Endothelial cell of umbilical vein (primary cell): ENCODE data around the gene LGR4. TPM values are rescaled to one million over a fixed set of nuclear protein-coding genes. Genes with fewer than 3 reads are reported as not detected.

Experiments used
- BruUV-seq: library from RNA; stranded (reverse); fragments of 400-500 nt; replicated peaks from 2 replicates; lab custom pipeline; 2021; lab: Mats Ljungman, UMichigan
- CTCF ChIA-PET: fragments of 300-600, 350-600 bp; sonication (Branson Sonifier 250); formaldehyde crosslinking; loops from one replicate; lab custom pipeline; 2021; ENCODE audit warnings: antibody characterized with exemption, inconsistent platforms; lab: Charles Lee
- POLR2A ChIA-PET: fragments of 300-600, 350-600 bp; sonication (Branson Sonifier 250); formaldehyde crosslinking; loops from one replicate; lab custom pipeline; 2021; ENCODE audit warnings: antibody characterized with exemption, inconsistent platforms; lab: Charles Lee
- DNase-seq: peaks from one replicate; pipeline ENCODE4 v3.0.0-alpha.2; 2011; ENCODE audit warnings: low read depth, low spot score
- FAIRE-seq: peaks from 2 replicates; lab custom pipeline; 2011; peaks lifted over from hg19 to GRCh38; lab: Jason Lieb, UNC
- H2AFZ ChIP-seq: 2 replicates; pipeline ENCODE4 v1.6.0; 2012; ENCODE audit warnings: low read depth, low read length, control low read depth, inconsistent platforms
- H3K27ac ChIP-seq: 2 replicates; pipeline ENCODE4 v1.5.1; 2011; ENCODE audit warnings: low read depth, mild to moderate bottlenecking, control low read depth, low read length, moderate library complexity; ENCODE audit not compliant: insufficient read depth
- H3K27me3 ChIP-seq, 2 experiments: 2 replicates each; pipeline versions ENCODE4 v1.6.0 to v1.6.1; 2011; ENCODE audit warnings: low read length in 2 of 2, mixed read lengths in 1 of 2; ENCODE audit not compliant: control insufficient read depth in 2 of 2, insufficient read depth in 2 of 2
- H3K36me3 ChIP-seq, 2 experiments: 2 replicates in 1 of 2; 3 replicates in 1 of 2; pipeline ENCODE4 v1.5.1; 2011; ENCODE audit warnings: low read length in 2 of 2, mild to moderate bottlenecking in 1 of 2, moderate library complexity in 1 of 2; ENCODE audit not compliant: control insufficient read depth in 2 of 2, insufficient read depth in 2 of 2; ENCODE audit errors: extremely low read depth in 1 of 2
- H3K4me1 ChIP-seq: 3 replicates; pipeline ENCODE4 v1.5.1; 2011; ENCODE audit warnings: mild to moderate bottlenecking, low read length; ENCODE audit not compliant: control insufficient read depth, insufficient read depth; ENCODE audit errors: extremely low read depth
- H3K4me2 ChIP-seq: 2 replicates; pipeline ENCODE4 v1.6.1; 2011; ENCODE audit warnings: low read length, control low read depth, mixed read lengths; ENCODE audit not compliant: insufficient read depth
- H3K4me3 ChIP-seq, 3 experiments: fragments of 200-600 bp in 1 of 3; sonication (generic), shearing (Covaris generic) in 1 of 3; replicated peaks in 1 of 3; 2 replicates each; pipeline ENCODE4 v1.5.1; 2011 to 2016; ENCODE audit warnings: control low read depth in 3 of 3, low read length in 3 of 3, mild to moderate bottlenecking in 2 of 3, inconsistent platforms in 1 of 3, low read depth in 1 of 3, moderate library complexity in 1 of 3; ENCODE audit not compliant: insufficient read depth in 1 of 3
- H3K79me2 ChIP-seq: 2 replicates; pipeline ENCODE4 v1.6.0; 2012; ENCODE audit warnings: low read length, inconsistent platforms; ENCODE audit not compliant: control insufficient read depth, insufficient read depth
- H3K9ac ChIP-seq: replicated peaks from 2 replicates; pipeline ENCODE3; 2011; ENCODE audit warnings: low read length, control low read depth; ENCODE audit not compliant: insufficient read depth; ENCODE audit errors: extremely low read depth
- H3K9me1 ChIP-seq: replicated peaks from 3 replicates; pipeline ENCODE4 v1.6.0; 2011; ENCODE audit warnings: mild to moderate bottlenecking, low read length; ENCODE audit not compliant: control insufficient read depth, insufficient read depth; ENCODE audit errors: extremely low read depth
- H3K9me3 ChIP-seq: replicated peaks from 2 replicates; pipeline ENCODE4 v1.5.1; 2012; ENCODE audit warnings: low read length, inconsistent platforms; ENCODE audit not compliant: control insufficient read depth, insufficient read depth
- H4K20me1 ChIP-seq: replicated peaks from 2 replicates; pipeline ENCODE3; 2011; ENCODE audit warnings: mild to moderate bottlenecking, low read length; ENCODE audit not compliant: control insufficient read depth, insufficient read depth; ENCODE audit errors: extremely low read depth
- EZH2 ChIP-seq: IDR thresholded peaks from 2 replicates; pipeline ENCODE4 v1.6.1; 2012; ENCODE audit warnings: borderline replicate concordance, low read depth, mild to moderate bottlenecking, moderate library complexity, low read length, inconsistent platforms; ENCODE audit not compliant: severe bottlenecking
- FOS ChIP-seq: IDR thresholded peaks from 2 replicates; pipeline ENCODE4 v1.6.1; 2011; ENCODE audit warnings: mild to moderate bottlenecking, low read length, moderate library complexity, borderline replicate concordance; ENCODE audit not compliant: insufficient read depth
- GATA2 ChIP-seq: IDR thresholded peaks from 2 replicates; pipeline ENCODE4 v1.7.0; 2011; ENCODE audit warnings: low read depth, mild to moderate bottlenecking, moderate library complexity, mixed read lengths, low read length; ENCODE audit not compliant: insufficient read length, insufficient read depth
- JUN ChIP-seq: IDR thresholded peaks from 2 replicates; pipeline ENCODE4 v1.6.1; 2011; ENCODE audit warnings: borderline replicate concordance, low read depth; ENCODE audit not compliant: insufficient read length, insufficient read depth
- MAX ChIP-seq: IDR thresholded peaks from 2 replicates; pipeline ENCODE4 v1.6.1; 2011; ENCODE audit not compliant: insufficient read depth, insufficient read length
- MYC ChIP-seq: IDR thresholded peaks from one replicate; pipeline ENCODE4 v1.6.1; 2011; ENCODE audit warnings: mild to moderate bottlenecking, low read depth, low read length
- POLR2A ChIP-seq: IDR thresholded peaks from 2 replicates; pipeline ENCODE4 v1.6.1; 2012; ENCODE audit warnings: low read depth, mild to moderate bottlenecking, control low read depth, low read length
- POLR2AphosphoS5 ChIP-seq: IDR thresholded peaks from 2 replicates; pipeline ENCODE4 v1.6.1; 2012; ENCODE audit warnings: low read depth, mild to moderate bottlenecking, control low read depth, low read length, moderate library complexity; ENCODE audit not compliant: insufficient read depth
- dilution Hi-C: fragments of 300-500 bp; cut with MboI; formaldehyde crosslinking; loops from one replicate; pipeline ENCODE4 v1.15.0; 2019; ENCODE audit warnings: low sequenced_read_pairs; ENCODE audit not compliant: extremely low pct_ligation_motif_present
- intact Hi-C: fragments of 100-400 bp; cut with micrococcal nuclease; formaldehyde crosslinking; loops from one replicate; pipeline ENCODE4 v1.10.0; 2022
- polyA plus RNA-seq, 4 experiments: library from polyadenylated mRNA; depleted of rRNA in 3 of 4; stranded (reverse) in 3 of 4; unstranded in 1 of 4; fragments of >200 nt; gene quantifications; 2 replicates each; pipeline versions ENCODE4 v1.2.1 to v1.2.3, GENCODE V29; 2011 to 2012; ENCODE audit warnings: missing spikeins in 1 of 4
- total RNA-seq: library from RNA; stranded (reverse); gene quantifications from 2 replicates; pipeline ENCODE4 v1.2.3, GENCODE V29; 2021
- TF ChIP-seq, protein P1 (sequence below), 2 donors: IDR thresholded peaks; 1 replicate in 1 of 2; 2 replicates in 1 of 2; pipeline ENCODE4 v1.5.1; 2011; ENCODE audit warnings: low read length in 2 of 2, mild to moderate bottlenecking in 2 of 2, moderate library complexity in 2 of 2, control low read depth in 1 of 2, inconsistent platforms in 1 of 2, low read depth in 1 of 2; ENCODE audit not compliant: insufficient read depth in 1 of 2; ENCODE audit errors: extremely low read depth in 1 of 2

Gene LGR4
- total and polyA plus RNA-seq, 2 donors (not counting 3 experiments of a cell fraction or from before 2014, with no cell fraction given): 1.3 to 3.1 TPM

DNA sequence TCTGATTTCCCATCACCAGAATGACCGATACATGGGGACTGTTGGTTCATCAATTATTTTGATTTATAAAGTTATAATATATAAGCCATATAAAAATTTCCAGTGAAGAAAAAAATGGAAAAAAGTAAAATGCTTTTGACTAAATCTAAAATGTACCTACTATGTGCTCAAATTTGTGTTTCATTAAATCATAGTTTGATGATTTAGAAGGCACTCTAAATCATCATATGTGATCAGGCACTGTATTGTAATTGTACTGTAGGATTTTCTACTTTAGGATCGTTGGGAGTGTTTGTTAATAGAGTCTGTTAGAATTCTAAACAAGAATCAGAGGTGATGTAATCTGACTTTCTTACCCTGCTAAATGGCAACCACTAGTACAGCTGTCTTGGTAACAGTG is 31.6 kb upstream of the LGR4 start:
- dilution Hi-C loops (no loop called here), intact Hi-C loops (no loop called here)
- peaks cover 37% of the 10 kb centered on the region for H3K79me2 ChIP-seq
- no peaks in the 10 kb centered on the region for H3K9me3 ChIP-seq
- FAIRE-seq (no peak), DNase-seq (no peak)
- CTCF ChIA-PET: no interaction called here
- H3K27me3 ChIP-seq: no peaks in the 10 kb centered on the region
- no peaks in the 10 kb centered on the region for H4K20me1 ChIP-seq
- H3K27ac ChIP-seq: no peak overlapping the region
- no peak overlapping the region for H2AFZ ChIP-seq
- POLR2A ChIA-PET: no interaction called here
- H3K9ac ChIP-seq: no peak overlapping the region
- H3K4me1 ChIP-seq: peaks cover 11% of the 10 kb centered on the region
- peaks cover 2 to 4% of the 10 kb centered on the region in 2 experiments for H3K36me3 ChIP-seq
- BruUV-seq: no TSS peak
- no peak for TF ChIP-seq MYC
- no peak for TF ChIP-seq MAX
- no peak for TF ChIP-seq POLR2AphosphoS5
- no peak for TF ChIP-seq EZH2
- TF ChIP-seq, protein P1, sequence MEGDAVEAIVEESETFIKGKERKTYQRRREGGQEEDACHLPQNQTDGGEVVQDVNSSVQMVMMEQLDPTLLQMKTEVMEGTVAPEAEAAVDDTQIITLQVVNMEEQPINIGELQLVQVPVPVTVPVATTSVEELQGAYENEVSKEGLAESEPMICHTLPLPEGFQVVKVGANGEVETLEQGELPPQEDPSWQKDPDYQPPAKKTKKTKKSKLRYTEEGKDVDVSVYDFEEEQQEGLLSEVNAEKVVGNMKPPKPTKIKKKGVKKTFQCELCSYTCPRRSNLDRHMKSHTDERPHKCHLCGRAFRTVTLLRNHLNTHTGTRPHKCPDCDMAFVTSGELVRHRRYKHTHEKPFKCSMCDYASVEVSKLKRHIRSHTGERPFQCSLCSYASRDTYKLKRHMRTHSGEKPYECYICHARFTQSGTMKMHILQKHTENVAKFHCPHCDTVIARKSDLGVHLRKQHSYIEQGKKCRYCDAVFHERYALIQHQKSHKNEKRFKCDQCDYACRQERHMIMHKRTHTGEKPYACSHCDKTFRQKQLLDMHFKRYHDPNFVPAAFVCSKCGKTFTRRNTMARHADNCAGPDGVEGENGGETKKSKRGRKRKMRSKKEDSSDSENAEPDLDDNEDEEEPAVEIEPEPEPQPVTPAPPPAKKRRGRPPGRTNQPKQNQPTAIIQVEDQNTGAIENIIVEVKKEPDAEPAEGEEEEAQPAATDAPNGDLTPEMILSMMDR (IDR thresholded peaks at IDR 0.05; ENCODE audit: extremely low read depth in 1 of 2, insufficient read depth in 1 of 2, low read depth in 1 of 2, low read length in 2 of 2): no peak
- TF ChIP-seq FOS: no peak
- TF ChIP-seq POLR2A: no peak
- TF ChIP-seq GATA2: no peak
- TF ChIP-seq JUN: no peak
- no peak overlapping the region for H3K4me2 ChIP-seq
- H3K4me3 ChIP-seq: no peak overlapping the region
- H3K9me1 ChIP-seq: no peaks in the 10 kb centered on the region
